OCI-LY7 (cell line): ENCODE measurements around the gene SPECC1L. TPM values are rescaled to one million over a fixed set of nuclear protein-coding genes. Genes with fewer than 3 reads are reported as not detected.

Source experiments
- BruUV-seq: library from RNA; stranded (reverse); fragments of 400-500 nt; replicated peaks from 2 replicates; lab custom pipeline; 2021; lab: Mats Ljungman, UMichigan
- CTCF ChIA-PET: fragments of 300-600 bp; sonication (Branson Sonifier 250); formaldehyde crosslinking; loops from one replicate; lab custom pipeline; 2022; ENCODE audit warnings: antibody characterized with exemption; ENCODE audit not compliant: unreplicated experiment; lab: Charles Lee
- POLR2A ChIA-PET: fragments of 300-600 bp; sonication (Branson Sonifier 250); formaldehyde crosslinking; loops from one replicate; lab custom pipeline; 2022; ENCODE audit warnings: antibody characterized with exemption; lab: Charles Lee
- DNase-seq: peaks from one replicate; pipeline ENCODE4 v3.0.0-alpha.2; 2015; ENCODE audit warnings: low spot score
- H2AFZ ChIP-seq: fragments of 200-600 bp; sonication (generic), shearing (Covaris generic); 2 replicates; pipeline ENCODE4 v1.6.1; 2014; ENCODE audit warnings: mild to moderate bottlenecking, antibody characterized with exemption, low read length, moderate library complexity
- H3K27ac ChIP-seq: fragments of 200-600 bp; sonication (generic); 2 replicates; pipeline ENCODE4 v1.5.1; 2014; ENCODE audit warnings: mixed run types, low read depth, mild to moderate bottlenecking, moderate library complexity, low read length, inconsistent platforms; ENCODE audit not compliant: poor library complexity, severe bottlenecking
- H3K36me3 ChIP-seq: fragments of 200-600 bp; sonication (generic); 2 replicates; pipeline ENCODE4 v1.6.1; 2014; ENCODE audit warnings: mild to moderate bottlenecking, antibody characterized with exemption, low read length, moderate library complexity, mixed read lengths; ENCODE audit not compliant: insufficient read depth
- H3K4me1 ChIP-seq: fragments of 200-600 bp; sonication (generic); 2 replicates; pipeline ENCODE4 v1.5.1; 2014; ENCODE audit warnings: mild to moderate bottlenecking, low read length; ENCODE audit not compliant: insufficient read depth, poor library complexity, severe bottlenecking
- H3K4me2 ChIP-seq: fragments of 200-600 bp; sonication (generic); 2 replicates; pipeline ENCODE4 v1.6.1; 2014; ENCODE audit warnings: mild to moderate bottlenecking, low read length
- H3K4me3 ChIP-seq: fragments of 200-600 bp; sonication (generic); 2 replicates; pipeline ENCODE4 v1.5.1; 2014; ENCODE audit warnings: mild to moderate bottlenecking, low read depth, low read length; ENCODE audit not compliant: poor library complexity, severe bottlenecking
- H3K79me2 ChIP-seq: fragments of 200-600 bp; sonication (generic); 2 replicates; pipeline ENCODE4 v1.6.1; 2016; ENCODE audit warnings: low read depth, mild to moderate bottlenecking, low read length, moderate library complexity, mixed read lengths; ENCODE audit not compliant: insufficient read depth
- H3K9me2 ChIP-seq: fragments of 200-600 bp; sonication (generic); 2 replicates; pipeline ENCODE4 v1.6.1; 2016; ENCODE audit warnings: mild to moderate bottlenecking, low read length, mixed read lengths; ENCODE audit not compliant: insufficient read depth
- H3K9me3 ChIP-seq: fragments of 200-600 bp; sonication (generic); 2 replicates; pipeline ENCODE4 v1.6.1; 2014; ENCODE audit warnings: mild to moderate bottlenecking, mixed run types, low read length, mixed read lengths
- H4K20me1 ChIP-seq: fragments of 200-600 bp; sonication (generic); 2 replicates; pipeline ENCODE4 v1.6.1; 2014; ENCODE audit warnings: mild to moderate bottlenecking, antibody characterized with exemption, low read length, moderate library complexity, mixed read lengths; ENCODE audit not compliant: insufficient read depth
- EZH2phosphoT487 ChIP-seq: fragments of 200-600 bp; sonication (generic); IDR thresholded peaks from 2 replicates; pipeline ENCODE4 v1.6.1; 2018; ENCODE audit warnings: low read depth, borderline replicate concordance, mild to moderate bottlenecking, mixed run types, antibody characterized with exemption, low read length, moderate library complexity, mixed read lengths
- intact Hi-C: fragments of 100-400 bp; cut with micrococcal nuclease; formaldehyde crosslinking; loops from one replicate; pipeline ENCODE4 v1.10.0; 2022; ENCODE audit not compliant: unreplicated experiment
- total RNA-seq, 2 experiments: library from RNA; depleted of rRNA in 1 of 2; stranded (reverse); fragments of >200 nt in 1 of 2; shearing (Covaris generic) in 1 of 2; gene quantifications; 2 replicates each; pipeline ENCODE4 v1.2.3, GENCODE V29; 2014 to 2022
- TF ChIP-seq, protein P1 (sequence below): fragments of 200-600 bp; sonication (generic); conservative IDR thresholded peaks from 2 replicates; pipeline ENCODE4 v1.5.1; 2014; ENCODE audit warnings: mild to moderate bottlenecking, antibody characterized with exemption, low read length, moderate library complexity, mixed read lengths

The SPECC1L gene
- total RNA-seq, 2 experiments from 2014 or later: 47.0 to 66.2 TPM

DNA sequence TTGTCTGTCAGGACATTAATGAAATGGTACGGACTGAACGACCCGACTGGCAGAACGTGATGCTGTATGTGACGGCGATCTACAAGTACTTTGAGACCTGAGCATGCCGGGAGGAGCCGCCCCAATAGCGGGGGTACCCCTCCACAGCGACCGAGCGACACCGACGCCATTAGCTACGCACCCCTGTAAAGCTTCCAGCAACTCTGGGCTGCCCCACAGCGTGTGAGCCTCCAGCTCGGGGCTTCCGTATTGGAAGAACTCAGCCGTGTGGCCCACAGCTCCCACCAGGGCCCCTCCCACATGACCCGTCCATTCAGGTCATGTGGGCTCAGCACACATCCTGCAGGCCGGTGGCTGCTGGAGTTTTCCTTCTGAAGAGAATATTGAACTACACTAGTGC lies 143.9 kb downstream of the SPECC1L start:
- no peak overlapping the region for H3K27ac ChIP-seq
- no peaks in the 10 kb centered on the region for H3K4me1 ChIP-seq
- H4K20me1 ChIP-seq: no peaks in the 10 kb centered on the region
- H2AFZ ChIP-seq: no peak overlapping the region
- H3K36me3 ChIP-seq: peaks cover 33% of the 10 kb centered on the region
- no peak for TF ChIP-seq EZH2phosphoT487
- TF ChIP-seq, protein P1, sequence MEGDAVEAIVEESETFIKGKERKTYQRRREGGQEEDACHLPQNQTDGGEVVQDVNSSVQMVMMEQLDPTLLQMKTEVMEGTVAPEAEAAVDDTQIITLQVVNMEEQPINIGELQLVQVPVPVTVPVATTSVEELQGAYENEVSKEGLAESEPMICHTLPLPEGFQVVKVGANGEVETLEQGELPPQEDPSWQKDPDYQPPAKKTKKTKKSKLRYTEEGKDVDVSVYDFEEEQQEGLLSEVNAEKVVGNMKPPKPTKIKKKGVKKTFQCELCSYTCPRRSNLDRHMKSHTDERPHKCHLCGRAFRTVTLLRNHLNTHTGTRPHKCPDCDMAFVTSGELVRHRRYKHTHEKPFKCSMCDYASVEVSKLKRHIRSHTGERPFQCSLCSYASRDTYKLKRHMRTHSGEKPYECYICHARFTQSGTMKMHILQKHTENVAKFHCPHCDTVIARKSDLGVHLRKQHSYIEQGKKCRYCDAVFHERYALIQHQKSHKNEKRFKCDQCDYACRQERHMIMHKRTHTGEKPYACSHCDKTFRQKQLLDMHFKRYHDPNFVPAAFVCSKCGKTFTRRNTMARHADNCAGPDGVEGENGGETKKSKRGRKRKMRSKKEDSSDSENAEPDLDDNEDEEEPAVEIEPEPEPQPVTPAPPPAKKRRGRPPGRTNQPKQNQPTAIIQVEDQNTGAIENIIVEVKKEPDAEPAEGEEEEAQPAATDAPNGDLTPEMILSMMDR: no peak
- H3K4me2 ChIP-seq: no peak overlapping the region
- no peaks in the 10 kb centered on the region for H3K9me2 ChIP-seq
- no peak overlapping the region for H3K4me3 ChIP-seq
- ChIA-PET POLR2A (no interaction called here), CTCF (no interaction called here)
- intact Hi-C loops: no loop called here
- no peaks in the 10 kb centered on the region for H3K79me2 ChIP-seq
- DNase-seq: no peak
- no peaks in the 10 kb centered on the region for H3K9me3 ChIP-seq
- BruUV-seq: no TSS peak

DNA sequence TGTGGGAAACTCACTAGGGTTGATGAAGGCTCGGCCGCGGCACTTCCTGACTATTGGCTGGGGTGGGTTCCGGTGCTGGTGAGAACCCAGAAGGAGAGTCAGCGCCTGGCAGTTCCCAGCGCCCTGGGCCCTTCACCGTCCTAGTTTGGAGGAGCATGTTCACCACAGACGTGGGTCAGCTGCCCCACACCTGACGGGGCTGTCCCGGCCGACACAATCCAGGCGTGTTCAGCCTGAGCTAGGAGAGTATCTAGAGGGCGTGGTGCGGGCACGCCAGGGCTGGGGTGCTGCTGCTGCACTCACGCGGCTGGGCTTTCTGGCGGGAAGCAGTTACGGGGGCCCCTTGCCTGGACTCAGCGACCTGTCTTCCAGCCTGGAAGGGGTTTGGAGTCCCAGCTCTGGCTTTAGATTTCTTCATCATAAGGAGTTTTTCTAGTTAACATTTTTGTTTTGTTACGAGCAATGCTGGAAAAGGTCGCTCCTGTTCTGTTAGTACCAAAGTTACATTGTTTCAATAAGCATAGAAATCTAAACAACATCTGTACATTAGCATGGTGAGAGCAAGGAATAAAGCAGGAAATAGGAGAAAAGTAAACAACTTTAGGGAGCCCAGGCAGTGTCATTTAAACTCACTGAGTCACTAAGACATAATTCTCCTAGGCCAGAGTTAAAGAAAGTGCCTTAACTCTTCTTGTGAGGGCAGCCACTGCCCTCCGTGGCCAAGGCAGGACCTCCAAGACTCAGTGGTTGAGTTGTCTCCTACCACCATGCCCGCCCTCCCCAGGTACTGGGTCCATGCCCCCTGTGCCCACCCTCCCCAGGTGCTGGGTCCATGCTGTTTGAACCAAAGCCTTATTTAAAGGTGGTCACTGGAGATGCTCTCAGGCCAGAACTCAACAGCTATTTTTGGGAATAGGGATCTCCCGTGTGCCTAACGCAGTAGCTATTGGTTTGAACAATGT lies 144.6 kb downstream of the SPECC1L start:
- DNase-seq: no peak
- H3K4me3 ChIP-seq: no peak overlapping the region
- intact Hi-C loops: no loop called here
- no peaks in the 10 kb centered on the region for H4K20me1 ChIP-seq
- no peak overlapping the region for H3K27ac ChIP-seq
- H2AFZ ChIP-seq: no peak overlapping the region
- CTCF ChIA-PET: no interaction called here
- no peaks in the 10 kb centered on the region for H3K4me1 ChIP-seq
- TF ChIP-seq EZH2phosphoT487: no peak
- TF ChIP-seq, protein P1: no peak
- POLR2A ChIA-PET: no interaction called here
- H3K9me2 ChIP-seq: no peaks in the 10 kb centered on the region
- no peak overlapping the region for H3K4me2 ChIP-seq
- no TSS peak for BruUV-seq
- no peaks in the 10 kb centered on the region for H3K79me2 ChIP-seq
- peaks cover 33% of the 10 kb centered on the region for H3K36me3 ChIP-seq
- no peaks in the 10 kb centered on the region for H3K9me3 ChIP-seq

DNA sequence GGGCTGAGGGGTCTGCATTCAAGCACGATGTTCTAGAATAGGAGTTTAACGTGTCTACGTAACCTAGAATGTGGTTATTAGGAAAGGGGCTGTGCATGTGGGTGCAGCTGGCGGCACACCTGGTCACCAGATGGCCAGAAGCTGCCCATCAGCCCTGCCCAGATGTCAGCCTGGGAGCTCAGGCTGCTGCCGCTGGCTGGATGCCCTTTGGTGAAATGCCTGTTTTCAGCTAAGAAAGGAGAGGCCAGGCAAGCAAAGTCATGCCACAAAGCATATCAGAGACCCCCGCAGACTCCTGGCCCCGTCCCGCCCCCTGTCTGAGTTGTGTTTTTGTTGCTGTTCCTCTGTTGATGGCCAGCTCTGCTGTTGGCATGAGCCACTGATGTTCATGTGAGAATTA lies 145.5 kb downstream of the SPECC1L start:
- no peaks in the 10 kb centered on the region for H3K4me1 ChIP-seq
- intact Hi-C loops: no loop called here
- no peaks in the 10 kb centered on the region for H3K9me2 ChIP-seq
- H3K4me3 ChIP-seq: no peak overlapping the region
- peaks cover 33% of the 10 kb centered on the region for H3K36me3 ChIP-seq
- H4K20me1 ChIP-seq: no peaks in the 10 kb centered on the region
- DNase-seq: no peak
- POLR2A ChIA-PET: interaction anchor here (0.5 kb wide), 1 partner anchor 83 kb away, joined by 4 read pairs; no protein-coding TSS in a partner anchor
- BruUV-seq: no TSS peak
- H3K4me2 ChIP-seq: no peak overlapping the region
- CTCF ChIA-PET: interaction anchor here (0.6 kb wide), 1 partner anchor 1828 kb away, joined by 3 read pairs; no protein-coding TSS in a partner anchor
- no peak overlapping the region for H2AFZ ChIP-seq
- no peak overlapping the region for H3K27ac ChIP-seq
- H3K79me2 ChIP-seq: no peaks in the 10 kb centered on the region
- no peak for TF ChIP-seq EZH2phosphoT487
- TF ChIP-seq, protein P1: no peak
- H3K9me3 ChIP-seq: no peaks in the 10 kb centered on the region
